Medulla oblongata (tissue), 1 donor: ENCODE data around the gene SEC63.
"Not testable (repeated sequence)": the region's sequence is repeated elsewhere in the genome, so short reads cannot be mapped to it uniquely, and the experiment has no call there.

Experiments used
- DNase-seq: peaks from one replicate; pipeline ENCODE4 v3.0.0-alpha.2; 2015; ENCODE audit errors: extremely low spot score

The SEC63 gene

GRCh38 chr6:107862383-107862782, 95.6 kb downstream of the SEC63 start:
- DNase-seq: no peak

DNA sequence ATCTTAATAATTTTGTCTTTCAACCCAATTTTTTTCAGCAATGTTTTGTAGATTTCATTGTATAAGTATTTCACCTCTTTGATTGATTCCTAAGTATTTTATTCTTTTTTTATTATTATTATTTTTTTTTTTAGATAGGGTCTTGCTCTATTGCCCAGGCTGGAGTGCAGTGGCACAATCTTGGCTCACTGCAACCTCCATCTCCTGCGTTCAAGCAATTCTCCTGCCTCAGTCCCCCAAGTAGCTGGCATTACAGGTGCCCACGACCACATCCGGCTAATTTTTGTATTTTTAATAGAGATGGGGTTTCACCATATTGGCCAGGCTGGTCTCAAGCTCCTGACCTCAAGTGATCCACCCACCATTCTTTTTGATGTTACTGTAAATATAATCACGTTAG, 97.0 kb downstream of the SEC63 start:
- not testable (repeated sequence) for DNase-seq

GRCh38 chr6:107860144-107860543, 97.9 kb downstream of the SEC63 start:
- DNase-seq: not testable (repeated sequence)

GRCh38 chr6:107853230-107853629, 104.8 kb downstream of the SEC63 start:
- DNase-seq: no peak

GRCh38 chr6:107849325-107849724, 108.7 kb downstream of the SEC63 start:
- no peak for DNase-seq

DNA sequence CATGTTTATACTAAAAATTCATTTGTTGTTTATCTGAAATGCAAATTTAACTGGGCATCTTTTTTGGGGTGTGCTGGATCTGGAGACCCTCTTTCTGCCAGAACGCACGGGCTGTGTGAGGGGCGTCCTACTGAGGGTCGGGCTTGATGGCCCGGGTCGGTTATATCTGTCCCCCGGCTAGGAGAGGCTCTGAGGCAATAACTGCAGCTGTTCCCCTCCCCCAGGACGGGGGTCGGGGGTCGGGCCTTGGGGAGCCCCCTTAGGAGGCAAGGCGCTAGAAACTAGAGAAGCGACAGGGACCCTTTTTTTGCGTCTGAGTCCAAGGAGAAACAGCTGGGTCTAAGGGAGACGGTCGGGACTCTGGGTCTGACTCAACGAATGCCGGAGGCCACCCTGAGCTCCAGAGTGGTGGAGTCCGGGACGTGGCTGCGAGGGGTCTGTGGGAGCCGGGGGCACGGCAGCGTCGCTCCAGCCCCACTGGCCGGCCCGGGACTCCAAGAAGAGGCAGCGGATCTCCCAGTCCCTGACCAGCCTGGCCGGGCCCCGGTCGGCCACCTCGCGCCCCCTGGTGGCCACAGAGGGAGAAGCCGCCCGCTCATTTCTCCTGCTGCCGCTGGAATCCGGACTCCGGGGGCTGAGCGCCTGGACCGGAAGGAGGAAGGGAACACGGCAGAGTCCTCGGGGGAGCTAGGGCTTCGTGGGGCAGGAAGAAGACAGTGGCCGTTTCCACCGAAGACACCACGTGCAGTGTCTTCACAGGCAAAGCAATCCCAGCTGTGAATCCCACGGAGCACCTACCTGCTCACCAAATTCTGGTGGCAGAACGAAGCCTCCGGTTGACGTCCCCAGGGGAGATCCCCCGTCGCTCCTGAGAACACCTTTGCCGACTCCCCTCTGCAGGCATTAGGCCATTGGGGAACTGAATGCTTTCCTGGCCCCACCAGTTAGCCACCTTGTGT, 109.9 kb downstream of the SEC63 start:
- DNase-seq: peak; percentile 83

DNA sequence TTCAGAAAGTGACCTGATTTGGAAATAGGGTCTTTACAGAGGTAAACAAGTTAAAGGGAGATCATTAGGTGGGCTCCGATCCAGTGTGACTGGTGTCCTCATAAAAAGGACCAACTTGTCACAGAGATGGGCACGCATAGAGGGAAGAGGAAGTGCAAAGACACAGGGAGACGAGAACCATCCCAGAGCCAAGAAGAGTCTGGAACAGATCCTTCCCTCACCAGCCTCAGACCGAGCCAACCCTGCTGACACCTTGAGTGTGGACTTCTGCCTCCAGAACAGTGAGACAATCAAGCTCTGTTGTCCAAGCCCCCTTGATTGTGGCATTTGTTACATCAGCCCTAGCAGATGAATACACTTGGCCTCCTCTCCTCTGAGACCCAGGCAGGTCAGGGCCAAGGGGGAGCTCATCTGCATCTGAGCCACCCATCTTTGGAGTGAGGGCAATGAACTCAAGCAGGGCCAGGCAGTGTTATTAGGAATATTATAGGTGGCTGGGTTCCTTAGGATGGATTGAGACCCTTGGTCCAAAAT, 111.7 kb downstream of the SEC63 start:
- no peak for DNase-seq

- no peak for DNase-seq
These were observed 112.2 kb downstream of the SEC63 start for GRCh38 chr6:107845777-107846176.

DNA sequence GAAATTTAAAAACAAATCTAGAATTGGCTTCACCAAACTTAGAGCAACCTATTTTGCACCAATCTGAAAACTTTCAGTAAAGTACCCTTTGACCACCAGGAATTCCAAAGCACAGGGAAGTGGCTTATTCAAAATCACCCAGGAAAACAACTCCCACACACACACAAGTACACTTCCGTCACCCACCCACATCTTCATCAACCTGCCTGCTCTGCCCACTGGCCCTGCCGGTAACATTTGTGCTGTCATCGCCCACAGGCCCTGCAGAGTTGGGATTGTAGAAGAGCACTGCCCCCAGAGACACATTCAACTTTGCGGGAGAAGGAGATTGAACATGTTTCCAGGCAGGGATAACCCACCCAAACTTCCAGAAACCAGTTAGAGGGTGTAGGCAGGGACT, 114.6 kb downstream of the SEC63 start:
- DNase-seq: no peak

- no peak for DNase-seq
These were observed 116.7 kb downstream of the SEC63 start for GRCh38 chr6:107841275-107841670.

- no peak for DNase-seq
These were observed 117.3 kb downstream of the SEC63 start for GRCh38 chr6:107840636-107841274.

DNA sequence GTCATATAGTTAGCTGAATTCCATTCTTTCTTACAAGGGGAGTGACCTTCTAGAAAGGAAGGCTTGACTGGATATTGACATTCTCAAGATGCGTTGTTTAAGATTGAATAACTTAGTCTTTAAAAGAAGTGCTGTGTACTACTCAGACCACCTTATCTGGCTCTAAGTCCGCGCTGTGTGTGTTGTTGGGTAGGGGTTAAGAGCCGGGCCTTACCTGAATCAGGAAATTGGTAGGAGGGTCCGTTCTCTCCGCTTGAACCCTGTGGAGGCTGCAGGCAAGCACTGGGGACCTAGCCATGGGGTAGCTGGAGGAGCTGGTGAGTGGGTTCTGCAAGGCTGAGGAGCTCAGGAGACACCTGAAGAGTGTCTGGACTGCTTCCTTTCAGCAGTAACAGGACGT, 124.9 kb downstream of the SEC63 start:
- no peak for DNase-seq

DNA sequence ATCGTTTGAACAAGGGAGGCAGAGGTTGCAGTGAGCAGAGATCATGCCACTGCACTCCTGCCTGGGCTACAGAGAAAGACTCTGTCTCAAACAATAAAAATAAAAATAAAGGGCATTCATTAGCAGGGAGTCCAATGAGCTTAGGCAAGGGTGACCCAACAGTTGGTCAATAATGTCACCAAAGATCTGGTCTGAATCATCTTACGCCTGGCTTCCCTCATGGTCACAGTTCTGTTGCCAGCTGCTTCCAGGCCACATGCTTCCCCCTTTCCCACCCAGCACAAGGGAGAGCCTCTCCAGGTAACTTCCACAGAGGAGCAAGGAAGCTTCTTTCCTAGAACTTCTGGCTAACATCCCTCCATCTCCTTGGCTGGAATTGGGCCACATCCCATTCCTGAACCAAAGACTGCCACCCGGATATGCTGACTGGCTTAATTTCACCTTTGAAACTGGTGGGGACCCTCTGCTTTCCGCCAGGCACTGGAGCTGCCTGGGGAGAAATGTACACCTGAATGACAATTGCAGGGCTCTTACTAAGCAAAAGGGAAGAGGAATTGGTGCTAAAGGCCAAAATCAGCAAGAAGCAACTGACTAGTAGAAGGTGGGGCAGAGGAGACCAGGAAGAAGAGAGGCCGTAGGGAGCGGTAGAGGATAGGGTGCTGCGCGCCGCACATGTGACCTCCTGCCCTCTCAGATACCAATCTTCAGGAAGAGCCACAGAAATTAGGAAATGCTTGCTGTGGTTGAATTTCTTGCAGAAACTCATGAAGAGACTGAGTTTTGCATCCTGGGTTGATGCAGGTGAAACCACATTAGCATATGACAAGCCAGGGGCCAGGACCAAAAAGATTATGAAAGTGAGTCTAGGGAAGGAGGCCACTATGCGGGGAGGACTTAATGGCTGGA, 125.6 kb downstream of the SEC63 start:
- no peak for DNase-seq

- no peak for DNase-seq
These were observed 127.9 kb downstream of the SEC63 start for GRCh38 chr6:107830060-107830459.

DNA sequence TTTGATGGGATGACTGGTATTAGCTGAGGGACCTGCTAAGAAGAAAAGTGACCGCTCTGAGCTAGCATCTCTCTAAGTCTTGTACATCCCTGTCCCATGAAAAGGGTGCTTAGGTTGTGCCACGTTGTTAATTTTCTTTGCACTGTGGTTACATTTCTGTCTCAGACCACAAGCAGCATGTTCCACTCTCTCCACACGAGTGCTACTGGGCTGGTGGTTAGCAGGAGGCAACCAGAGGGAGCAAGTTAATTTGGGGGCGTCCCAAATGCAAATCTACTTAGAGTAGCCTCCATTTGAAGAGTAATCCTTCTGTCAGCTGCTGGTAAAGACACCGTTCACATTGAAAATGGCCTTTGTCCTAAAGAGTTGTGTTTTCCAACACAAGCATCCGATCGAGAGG, 130.5 kb downstream of the SEC63 start:
- DNase-seq: no peak

DNA sequence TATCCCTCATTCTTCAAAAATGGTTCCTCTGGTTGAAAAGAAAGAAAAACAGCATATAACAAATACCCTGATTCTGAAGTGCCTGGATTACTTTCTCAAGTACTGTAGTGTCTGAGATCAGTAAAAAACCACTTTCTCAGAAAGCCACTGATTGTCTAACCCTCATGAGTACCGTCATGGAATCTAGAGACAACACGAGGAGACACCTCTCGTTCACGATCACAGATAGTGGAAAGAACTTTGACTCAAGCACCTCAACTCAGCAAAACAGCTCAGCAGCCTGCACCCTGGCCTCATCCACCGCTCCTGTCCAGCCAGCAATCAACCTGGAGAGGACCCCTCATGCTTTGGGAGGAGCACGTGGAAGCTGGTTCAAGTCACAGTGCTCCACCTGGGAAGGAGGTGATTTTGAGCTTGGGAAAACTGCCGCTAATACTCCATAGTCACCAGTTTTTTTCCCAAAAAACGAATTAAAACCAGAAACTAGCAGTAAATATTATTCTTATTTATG, 134.9 kb downstream of the SEC63 start:
- no peak for DNase-seq

GRCh38 chr6:107822176-107823046, 135.6 kb downstream of the SEC63 start:
- peak; percentile 25 for DNase-seq

GRCh38 chr6:107821591-107821990, 136.4 kb downstream of the SEC63 start:
- no peak for DNase-seq

- DNase-seq: peak; percentile 64
These were observed 137.4 kb downstream of the SEC63 start for GRCh38 chr6:107820338-107821261.
